Right lobe of liver (tissue), 6 donors: ENCODE results near the gene CARNS1. TPM values are rescaled to one million over a fixed set of nuclear protein-coding genes. Genes with fewer than 3 reads are reported as not detected.

Experiments
- ATAC-seq, 4 donors: fragments of 200-7000 bp; cut with Tn5 transposase; one replicate each; pipeline ENCODE4 v1.9.1; 2020; ENCODE audit warnings: mild to moderate bottlenecking in 4 of 4, moderate library complexity in 4 of 4
- DNase-seq, 3 donors: peaks; one replicate each; pipeline ENCODE4 v3.0.0-alpha.2; 2020
- H3K27ac ChIP-seq, 3 donors: fragments of 200-600 bp; one replicate each; pipeline ENCODE4 v1.8.0; 2022
- H3K27me3 ChIP-seq, 2 donors: fragments of 200-600 bp; one replicate each; pipeline ENCODE4 v1.8.0; 2022
- H3K36me3 ChIP-seq, 4 donors: fragments of 200-600 bp; sonication (generic) in 1 of 4; one replicate each; pipeline versions ENCODE4 v1.5.1 to v1.8.0; 2017 to 2022; ENCODE audit warnings: control low read depth in 1 of 4
- H3K4me1 ChIP-seq, 4 donors: fragments of 200-600 bp; sonication (generic) in 1 of 4; one replicate each; pipeline versions ENCODE4 v1.5.1 to v1.8.0; 2017 to 2022; ENCODE audit warnings: control low read depth in 1 of 4
- H3K4me3 ChIP-seq, 3 donors: fragments of 200-600 bp; one replicate each; pipeline ENCODE4 v1.8.0; 2022
- H3K9me3 ChIP-seq, 4 donors: fragments of 200-600 bp; sonication (generic) in 1 of 4; one replicate each; pipeline versions ENCODE4 v1.5.1 to v1.8.0; 2017 to 2022; ENCODE audit warnings: control low read depth in 1 of 4
- CTCF ChIP-seq, 4 donors: fragments of 200-600 bp in 3 of 4; fragments of 450-650 bp in 1 of 4; IDR thresholded peaks; one replicate each; pipeline versions ENCODE4 v1.5.1 to v1.8.0; 2016 to 2022; ENCODE audit warnings: antibody characterized with exemption in 4 of 4, mild to moderate bottlenecking in 2 of 4
- POLR2A ChIP-seq: fragments of 450-650 bp; IDR thresholded peaks from one replicate; pipeline ENCODE4 v1.6.1; 2017; ENCODE audit warnings: antibody characterized with exemption, mild to moderate bottlenecking
- WGBS: methylation state at CpG from one replicate; pipeline ENCODE4 v1.1.6; 2018; ENCODE audit warnings: low coverage, low lambda C conversion rate; ENCODE audit not compliant: insufficient coverage; ENCODE audit errors: missing lambda C conversion rate; 5-methylcytosine and 5-hydroxymethylcytosine counted together
- intact Hi-C, 2 donors: fragments of 100-400 bp; cut with DNase I; formaldehyde crosslinking; loops; one replicate each; pipeline versions ENCODE4 v1.11.2 to v1.14.1; 2022
- total RNA-seq, 6 experiments: library from RNA; depleted of rRNA in 2 of 6; stranded (reverse); fragments of >200 nt in 2 of 6; fragmentation: NEBNext Ultra II Directional in 3 of 6; extraction: Animal tissue kit (Norgen Biotek cat#: 25700) in 3 of 6; gene quantifications; one replicate each; pipeline versions ENCODE4 v1.1.0 to v1.2.4, GENCODE V29; 2016 to 2023
- donor health status: DM: no; HTN: yes; CAD: no.
- donor health status: DM: no; HTN: no; CAD: no.
- donor health status: DM: no; HTN: no; CAD: no.
- donor health status: DM: no; HTN: yes; CAD: no.
- donor health status: DM: no; HTN: yes; CAD: no.

The CARNS1 gene
- total RNA-seq, 6 experiments from 2014 or later, result 0.12 to 0.31 (median 0.22) TPM; not detected in 1

- Histone ChIP-seq H3K27me3 (no peaks in the 10 kb centered on the region), H3K27ac (peak overlapping the region in 1 of 3 donors; percentile 8), H3K4me3 (no peak overlapping the region), H3K36me3 (peaks cover 0 to 18% (median 1%) of the 10 kb centered on the region in 4 donors), H3K4me1 (peaks cover 0 to 15% (median 0%) of the 10 kb centered on the region in 4 donors), H3K9me3 (no peaks in the 10 kb centered on the region)
- 52% methylated on average over 16 of the region's 31 CpGs for WGBS
- ATAC-seq (peak in 2 of 4 donors; percentile 4 to 5), DNase-seq (peak in 1 of 3 donors; percentile 65)
- TF ChIP-seq POLR2A (no peak), CTCF (IDR thresholded peaks at IDR 0.05) (peak in 1 of 4 donors; percentile 9)
- intact Hi-C loops, result no loop called here
Observed at GRCh38 chr11:67439321-67440228, 24.1 kb downstream of the CARNS1 start.

DNA sequence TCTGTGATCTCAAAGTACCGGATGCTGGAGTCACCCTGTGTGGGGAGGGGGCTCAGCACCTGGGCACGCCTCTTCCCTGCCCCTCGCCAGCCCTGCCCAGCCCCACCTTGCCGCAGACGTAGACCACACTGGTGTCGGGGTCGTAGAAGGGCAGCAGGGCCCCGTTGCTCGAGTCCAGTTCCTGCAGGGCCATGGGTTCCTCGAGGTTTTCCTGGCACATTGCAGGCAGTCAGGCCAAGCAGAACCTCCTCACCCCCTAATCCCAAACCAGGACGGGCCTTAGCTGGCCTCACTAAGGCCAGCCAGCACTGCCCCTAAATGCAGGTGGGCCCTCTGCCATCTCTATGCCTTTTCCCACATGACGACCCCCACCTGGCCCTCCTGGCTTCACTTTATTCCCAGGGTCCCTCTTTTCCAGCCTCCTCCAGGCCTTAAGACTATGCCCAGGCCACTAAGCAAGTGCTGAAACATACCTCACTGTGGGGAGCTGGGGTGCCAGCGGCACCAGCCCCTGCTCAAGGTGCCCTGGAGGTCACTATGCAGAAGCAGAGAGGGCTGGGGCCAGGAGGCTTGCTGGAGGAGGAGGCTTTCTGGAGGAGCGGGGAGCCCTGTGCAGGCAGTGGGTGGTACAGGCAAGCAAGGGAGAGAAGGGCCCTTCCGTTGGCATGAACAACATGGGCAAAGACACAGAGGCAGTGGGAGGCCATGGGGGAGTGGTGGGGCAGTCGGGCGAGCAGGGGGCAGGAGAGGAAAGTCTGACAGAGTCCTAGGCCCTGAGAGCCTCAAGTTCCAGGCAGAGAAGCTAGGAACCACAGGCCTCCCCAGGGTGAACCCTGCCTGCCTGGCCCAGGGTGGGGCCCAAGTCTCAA is 25.0 kb downstream of the CARNS1 start:
- Histone ChIP-seq H3K27ac (no peak overlapping the region), H3K9me3 (no peaks in the 10 kb centered on the region), H3K36me3 (peaks cover 0 to 12% (median 0%) of the 10 kb centered on the region in 4 donors), H3K4me1 (peaks cover 0 to 15% (median 0%) of the 10 kb centered on the region in 4 donors), H3K27me3 (no peaks in the 10 kb centered on the region), H3K4me3 (no peak overlapping the region)
- WGBS, result 45% methylated on average over 5 of the region's 17 CpGs
- DNase-seq, result peak in 1 of 3 donors; percentile 35
- intact Hi-C loops, result no loop called here
- TF ChIP-seq CTCF (IDR thresholded peaks at IDR 0.05) (no peak), POLR2A (no peak)
- no peak for ATAC-seq

DNA sequence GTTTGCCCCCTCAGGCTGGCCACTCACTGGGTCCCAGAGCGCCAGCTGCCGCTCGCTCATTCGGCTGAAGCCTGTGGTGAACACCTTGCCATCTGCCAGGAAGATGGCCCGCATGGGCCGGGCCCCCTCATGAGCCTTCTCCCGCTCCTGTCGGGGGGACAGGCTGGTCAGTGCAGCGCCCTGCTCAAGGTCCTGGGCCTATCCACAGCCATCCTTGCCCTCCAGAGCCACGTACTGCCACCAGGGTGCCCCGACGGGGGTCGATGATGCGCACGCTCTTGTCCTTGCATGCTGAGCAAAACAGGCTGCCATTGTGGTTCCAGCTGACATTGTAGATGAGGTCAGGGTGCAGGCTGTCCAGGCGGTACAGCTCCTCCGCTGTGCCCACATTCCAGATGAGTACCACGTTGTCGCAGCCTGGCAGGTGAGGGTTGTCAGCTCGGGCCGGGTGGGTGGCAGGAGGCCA is 25.7 kb downstream of the CARNS1 start:
- Histone ChIP-seq H3K27ac (no peak overlapping the region), H3K4me3 (no peak overlapping the region), H3K36me3 (peaks cover 0 to 7% (median 0%) of the 10 kb centered on the region in 4 donors), H3K4me1 (peaks cover 0 to 15% (median 0%) of the 10 kb centered on the region in 4 donors), H3K27me3 (no peaks in the 10 kb centered on the region), H3K9me3 (no peaks in the 10 kb centered on the region)
- no peak for ATAC-seq
- intact Hi-C loops, result no loop called here
- peak in 1 of 3 donors; percentile 23 for DNase-seq
- no peak for TF ChIP-seq POLR2A
- TF ChIP-seq CTCF (IDR thresholded peaks at IDR 0.05), result no peak
- 70% methylated on average over 4 of the region's 21 CpGs for WGBS

GRCh38 chr11:67441731-67442351 is 26.4 kb downstream of the CARNS1 start:
- Histone ChIP-seq H3K27ac (no peak overlapping the region), H3K27me3 (no peaks in the 10 kb centered on the region), H3K4me1 (peaks cover 0 to 15% (median 0%) of the 10 kb centered on the region in 4 donors), H3K36me3 (peaks cover 0 to 7% (median 0%) of the 10 kb centered on the region in 4 donors), H3K9me3 (no peaks in the 10 kb centered on the region), H3K4me3 (no peak overlapping the region)
- ATAC-seq (no peak), DNase-seq (no peak)
- TF ChIP-seq POLR2A, result no peak
- TF ChIP-seq CTCF (IDR thresholded peaks at IDR 0.05), result no peak
- intact Hi-C loops, result no loop called here
- no CpG with 5 or more reads among the region's 28 CpGs for WGBS
